H1 (cell line): Measurements from ENCODE around the gene CHRDL1. TPM values are rescaled to one million over a fixed set of nuclear protein-coding genes. Genes with fewer than 3 reads are reported as not detected.

Experiments used
- ASH2L ChIP-seq: fragments of 200-600, 300-600 bp; sonication (generic); IDR thresholded peaks from one replicate; pipeline ENCODE4 v1.7.1; 2017; ENCODE audit warnings: low read length
- ATF3 ChIP-seq: IDR thresholded peaks from 2 replicates; pipeline ENCODE4 v1.6.1; 2011; ENCODE audit warnings: low read depth, mild to moderate bottlenecking, low read length; ENCODE audit not compliant: insufficient read depth
- CHD7 ChIP-seq: fragments of 300-600 bp; sonication (generic); IDR thresholded peaks from 2 replicates; pipeline ENCODE4 v1.7.1; 2012; ENCODE audit warnings: low read length, moderate library complexity, mild to moderate bottlenecking, inconsistent platforms; ENCODE audit not compliant: insufficient replicate concordance
- NANOG ChIP-seq: IDR thresholded peaks from 2 replicates; pipeline ENCODE4 v1.6.1; 2011; ENCODE audit warnings: low read length, low read depth, mild to moderate bottlenecking, inconsistent platforms; ENCODE audit not compliant: insufficient read depth, poor library complexity, severe bottlenecking
- RAD21 ChIP-seq, 2 experiments: IDR thresholded peaks in 1 of 2; conservative IDR thresholded peaks in 1 of 2; 2 replicates each; pipeline ENCODE4 v1.6.1; 2011; ENCODE audit warnings: low read depth in 2 of 2, low read length in 2 of 2, improper control_type of control experiment in 1 of 2, inconsistent platforms in 1 of 2, mild to moderate bottlenecking in 1 of 2, moderate library complexity in 1 of 2
- RBBP5 ChIP-seq: IDR thresholded peaks from 2 replicates; pipeline ENCODE4 v1.7.1; 2012; ENCODE audit warnings: low read depth, mild to moderate bottlenecking, inconsistent platforms, low read length, moderate library complexity, borderline replicate concordance
- RNF2 ChIP-seq: fragments of 200-900, 300-1000 bp; sonication (generic); IDR thresholded peaks from 2 replicates; pipeline ENCODE4 v1.7.1; 2016; ENCODE audit warnings: borderline replicate concordance, low read depth, mild to moderate bottlenecking, antibody characterized with exemption, low read length; ENCODE audit not compliant: poor library complexity, severe bottlenecking; ENCODE audit errors: missing control alignments
- TBP ChIP-seq: IDR thresholded peaks from 2 replicates; pipeline ENCODE4 v1.6.1; 2011; ENCODE audit warnings: low read depth, low read length, improper control_type of control experiment
- polyA plus RNA-seq, 7 experiments: library from polyadenylated mRNA; depleted of rRNA in 3 of 7; stranded (reverse) in 5 of 7; unstranded in 2 of 7; fragments of >200 nt in 5 of 7; fragments of 200-250 nt in 2 of 7; gene quantifications; 1 replicate in 5 of 7; 2 replicates in 1 of 7; 4 replicates in 1 of 7; pipeline versions ENCODE4 v1.2.1 to v1.2.3, GENCODE V29; 2011 to 2013; ENCODE audit warnings: missing spikeins in 2 of 7, mixed read lengths in 2 of 7
- total RNA-seq: library from RNA; stranded (reverse); fragmentation: NEBNext Ultra II Directional; extraction: Animal tissue kit (Norgen Biotek cat#: 25700); gene quantifications from 2 replicates; pipeline ENCODE4 v1.2.1, GENCODE V29; 2021

The CHRDL1 gene
- total and polyA plus RNA-seq, 2 of the 8 experiments (the other 6 are each of a cell fraction or from before 2014, with no cell fraction given) = 5.6 to 15.6 TPM

DNA sequence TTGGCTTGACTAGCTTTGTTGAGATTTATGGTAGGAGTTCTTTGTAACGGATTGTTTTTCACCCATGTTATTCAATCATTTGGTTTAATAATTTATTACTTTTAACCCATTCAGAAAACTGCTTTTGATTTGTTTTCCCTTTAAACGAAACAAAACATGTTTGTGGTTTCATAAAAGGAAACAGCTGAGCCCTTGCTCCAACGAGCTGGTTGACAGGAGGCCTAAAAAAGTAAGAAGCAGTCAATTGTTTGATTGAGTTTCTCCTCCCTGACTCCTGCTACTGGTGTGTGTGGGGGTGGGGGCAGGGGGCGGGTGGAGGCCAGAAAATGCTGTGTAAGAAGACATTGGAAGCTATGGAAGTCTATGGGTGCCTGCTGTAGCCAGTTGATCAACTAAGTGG, 102.8 kb downstream of the CHRDL1 start (continued):
- no peak for TF ChIP-seq CHD7
- TF ChIP-seq ATF3 = no peak
- no peak for TF ChIP-seq RAD21 (IDR thresholded peaks at IDR 0.05 in 1 of 2, conservative IDR thresholded peaks at IDR 0.05 in 1 of 2; ENCODE audit: low read depth in 2 of 2, low read length in 2 of 2)
- no peak for TF ChIP-seq TBP
- TF ChIP-seq RBBP5 = no peak
- TF ChIP-seq NANOG = no peak
- no peak for TF ChIP-seq RNF2
- no peak for TF ChIP-seq ASH2L
- TF ChIP-seq, all 59 proteins: peak for 0
